Peyer's patch (tissue), 4 donors: ENCODE data around the gene ITPR1.

Experiments used
- POLR2A ChIP-seq, 2 donors: fragments of 450-650 bp; IDR thresholded peaks; one replicate each; pipeline ENCODE4 v1.5.1; 2017; ENCODE audit warnings: antibody characterized with exemption in 2 of 2, mild to moderate bottlenecking in 2 of 2, moderate library complexity in 2 of 2
- TF ChIP-seq, protein P1 (sequence below), 6 experiments: fragments of 450-650 bp in 4 of 6; fragments of 200-600 bp in 2 of 6; sonication (generic) in 1 of 6; IDR thresholded peaks; one replicate each; pipeline ENCODE4 v1.5.1; 2017 to 2019; ENCODE audit warnings: antibody characterized with exemption in 6 of 6, mild to moderate bottlenecking in 3 of 6, moderate library complexity in 1 of 6

DNA sequence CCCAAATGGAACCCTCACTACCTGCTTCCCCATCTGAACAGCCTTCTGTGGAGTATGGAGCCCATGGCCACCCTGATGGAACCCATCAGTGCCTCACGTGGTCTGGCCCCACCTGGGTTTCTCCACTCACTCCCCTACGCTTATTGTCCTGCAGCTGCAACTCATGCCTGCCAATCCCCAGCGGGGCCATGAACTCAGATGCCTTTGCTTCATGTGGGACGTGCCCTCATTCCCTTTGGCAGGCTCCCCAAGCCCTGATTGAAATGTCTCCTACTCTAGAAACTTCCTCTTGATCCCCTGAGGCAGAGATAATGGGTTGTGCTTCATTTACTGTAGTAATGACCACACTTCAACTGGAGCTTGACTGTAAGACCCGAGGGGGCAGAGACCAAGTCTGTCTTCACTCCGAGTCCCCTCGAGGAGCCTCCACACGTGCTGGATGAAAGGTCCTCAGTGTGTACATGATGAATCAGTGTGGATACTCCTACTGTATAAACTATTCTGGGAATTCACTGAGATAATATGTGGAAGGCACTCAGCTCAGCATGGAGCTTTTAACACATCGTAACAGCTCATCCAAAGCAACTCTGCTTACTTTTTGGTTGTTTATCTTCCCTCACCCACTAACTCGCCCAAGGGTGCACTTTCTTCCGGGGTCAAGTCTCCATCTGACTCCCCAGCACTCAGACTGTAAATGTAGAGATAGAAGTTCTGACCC lies 253.3 kb downstream of the ITPR1 start:
- no peak for TF ChIP-seq POLR2A (IDR thresholded peaks at IDR 0.05)
- TF ChIP-seq, protein P1, sequence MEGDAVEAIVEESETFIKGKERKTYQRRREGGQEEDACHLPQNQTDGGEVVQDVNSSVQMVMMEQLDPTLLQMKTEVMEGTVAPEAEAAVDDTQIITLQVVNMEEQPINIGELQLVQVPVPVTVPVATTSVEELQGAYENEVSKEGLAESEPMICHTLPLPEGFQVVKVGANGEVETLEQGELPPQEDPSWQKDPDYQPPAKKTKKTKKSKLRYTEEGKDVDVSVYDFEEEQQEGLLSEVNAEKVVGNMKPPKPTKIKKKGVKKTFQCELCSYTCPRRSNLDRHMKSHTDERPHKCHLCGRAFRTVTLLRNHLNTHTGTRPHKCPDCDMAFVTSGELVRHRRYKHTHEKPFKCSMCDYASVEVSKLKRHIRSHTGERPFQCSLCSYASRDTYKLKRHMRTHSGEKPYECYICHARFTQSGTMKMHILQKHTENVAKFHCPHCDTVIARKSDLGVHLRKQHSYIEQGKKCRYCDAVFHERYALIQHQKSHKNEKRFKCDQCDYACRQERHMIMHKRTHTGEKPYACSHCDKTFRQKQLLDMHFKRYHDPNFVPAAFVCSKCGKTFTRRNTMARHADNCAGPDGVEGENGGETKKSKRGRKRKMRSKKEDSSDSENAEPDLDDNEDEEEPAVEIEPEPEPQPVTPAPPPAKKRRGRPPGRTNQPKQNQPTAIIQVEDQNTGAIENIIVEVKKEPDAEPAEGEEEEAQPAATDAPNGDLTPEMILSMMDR (IDR thresholded peaks at IDR 0.05): no peak
